HG02884 (cell line): ENCODE data around the gene ARHGAP26.

Source experiments
- ATAC-seq: cut with Tn5 transposase; IDR thresholded peaks from one replicate; pipeline ENCODE4 v1.9.1; 2021; ENCODE audit warnings: mild to moderate bottlenecking, moderate library complexity; ENCODE audit not compliant: unreplicated experiment

Gene ARHGAP26

GRCh38 chr5:143208781-143209510 lies 438.8 kb downstream of the ARHGAP26 start:
- ATAC-seq, result no peak

GRCh38 chr5:143209881-143210395 lies 439.8 kb downstream of the ARHGAP26 start:
- no peak for ATAC-seq

- ATAC-seq, result no peak
Observed at GRCh38 chr5:143210576-143210975, 440.4 kb downstream of the ARHGAP26 start.

- no peak for ATAC-seq
Observed at GRCh38 chr5:143212261-143212660, 442.1 kb downstream of the ARHGAP26 start.

GRCh38 chr5:143213231-143213850 lies 443.2 kb downstream of the ARHGAP26 start:
- no peak for ATAC-seq

- peak; percentile 70 for ATAC-seq
Observed at GRCh38 chr5:143213851-143214363, 443.7 kb downstream of the ARHGAP26 start.

- no peak for ATAC-seq
Observed at GRCh38 chr5:143214458-143214857, 444.3 kb downstream of the ARHGAP26 start.

- ATAC-seq, result no peak
Observed at GRCh38 chr5:143214890-143215289, 444.7 kb downstream of the ARHGAP26 start.

- ATAC-seq, result no peak
Observed at GRCh38 chr5:143215690-143216089, 445.5 kb downstream of the ARHGAP26 start.

- ATAC-seq, result no peak
Observed at GRCh38 chr5:143216211-143216610, 446.0 kb downstream of the ARHGAP26 start.

- ATAC-seq, result no peak
Observed at GRCh38 chr5:143217065-143217803, 447.1 kb downstream of the ARHGAP26 start.

- peak; percentile 19 for ATAC-seq
Observed at GRCh38 chr5:143217804-143218160, 447.6 kb downstream of the ARHGAP26 start.

GRCh38 chr5:143218517-143219170 lies 448.5 kb downstream of the ARHGAP26 start:
- no peak for ATAC-seq

GRCh38 chr5:143219696-143220095 lies 449.5 kb downstream of the ARHGAP26 start:
- ATAC-seq, result no peak

- no peak for ATAC-seq
Observed at GRCh38 chr5:143220748-143221251, 450.6 kb downstream of the ARHGAP26 start.

- peak; percentile 63 for ATAC-seq
Observed at GRCh38 chr5:143222287-143223231, 452.4 kb downstream of the ARHGAP26 start.

GRCh38 chr5:143224672-143225071 lies 454.5 kb downstream of the ARHGAP26 start:
- no peak for ATAC-seq

GRCh38 chr5:143225511-143225910 lies 455.3 kb downstream of the ARHGAP26 start:
- no peak for ATAC-seq

- ATAC-seq, result no peak
Observed at GRCh38 chr5:143226361-143226760, 456.2 kb downstream of the ARHGAP26 start.

- ATAC-seq, result no peak
Observed at GRCh38 chr5:143226872-143227271, 456.7 kb downstream of the ARHGAP26 start.
